Small intestine (tissue), 7 donors: Measurements from ENCODE around the gene MDN1. TPM values are rescaled to one million over a fixed set of nuclear protein-coding genes. Genes with fewer than 3 reads are reported as not detected.

Source experiments
- DNase-seq, 2 donors: peaks; one replicate each; pipeline versions ENCODE4 v3.0.0 to v3.0.0-alpha.2; 2013
- FAIRE-seq: peaks from 2 replicates; lab custom pipeline; 2012; peaks lifted over from hg19 to GRCh38; lab: Jason Lieb, UNC
- H3K27ac ChIP-seq, 3 donors: one replicate each; pipeline ENCODE4 v1.5.1; 2013; ENCODE audit warnings: low read length in 2 of 3, mild to moderate bottlenecking in 2 of 3, control low read depth in 1 of 3, inconsistent platforms in 1 of 3, low read depth in 1 of 3, moderate library complexity in 1 of 3
- H3K27me3 ChIP-seq, 3 donors: one replicate each; pipeline ENCODE4 v1.6.1; 2013; ENCODE audit warnings: low read length in 3 of 3, inconsistent platforms in 1 of 3; ENCODE audit not compliant: control insufficient read depth in 3 of 3, insufficient read depth in 3 of 3
- H3K36me3 ChIP-seq, 3 donors: one replicate each; pipeline ENCODE4 v1.6.1; 2013; ENCODE audit warnings: low read length in 3 of 3, inconsistent platforms in 1 of 3, low read depth in 1 of 3, mild to moderate bottlenecking in 1 of 3, moderate library complexity in 1 of 3; ENCODE audit not compliant: control insufficient read depth in 3 of 3, insufficient read depth in 2 of 3
- H3K4me1 ChIP-seq, 3 donors: one replicate each; pipeline ENCODE4 v1.6.1; 2013; ENCODE audit warnings: low read length in 2 of 3, inconsistent platforms in 1 of 3, low read depth in 1 of 3, mild to moderate bottlenecking in 1 of 3, moderate library complexity in 1 of 3; ENCODE audit not compliant: control insufficient read depth in 3 of 3, insufficient read depth in 2 of 3
- H3K4me3 ChIP-seq, 3 donors: one replicate each; pipeline ENCODE4 v1.5.1; 2013; ENCODE audit warnings: low read length in 3 of 3, control low read depth in 1 of 3, inconsistent platforms in 1 of 3, low read depth in 1 of 3, mild to moderate bottlenecking in 1 of 3, moderate library complexity in 1 of 3
- H3K9me3 ChIP-seq, 2 donors: one replicate each; pipeline ENCODE4 v1.6.1; 2013; ENCODE audit warnings: low read depth in 1 of 2, low read length in 1 of 2; ENCODE audit not compliant: control insufficient read depth in 2 of 2, insufficient read depth in 1 of 2
- WGBS, 3 donors: extraction: QIAGEN DNeasy Blood & Tissue Kit; methylation state at CpG; one replicate each; pipeline ENCODE4 v1.1.7; 2013; 5-methylcytosine and 5-hydroxymethylcytosine counted together
- polyA plus RNA-seq, 4 donors: library from polyadenylated mRNA; stranded (reverse) in 3 of 4; unstranded in 1 of 4; fragments of 200-250 nt in 3 of 4; fragments of 120-200 nt in 1 of 4; gene quantifications; one replicate each; pipeline versions ENCODE4 v1.2.1 to v1.2.3, GENCODE V29; 2013
- donor health status: healthy with polysubstance abuse.
- donor health status: control.
- donor health status: control.
- donor health status: Bipolar disorder and iron deficiency.
- donor health status: healthy.

MDN1 gene
- polyA plus RNA-seq, 4 donors, result 8.6 to 24.0 (median 15.3) TPM

DNA sequence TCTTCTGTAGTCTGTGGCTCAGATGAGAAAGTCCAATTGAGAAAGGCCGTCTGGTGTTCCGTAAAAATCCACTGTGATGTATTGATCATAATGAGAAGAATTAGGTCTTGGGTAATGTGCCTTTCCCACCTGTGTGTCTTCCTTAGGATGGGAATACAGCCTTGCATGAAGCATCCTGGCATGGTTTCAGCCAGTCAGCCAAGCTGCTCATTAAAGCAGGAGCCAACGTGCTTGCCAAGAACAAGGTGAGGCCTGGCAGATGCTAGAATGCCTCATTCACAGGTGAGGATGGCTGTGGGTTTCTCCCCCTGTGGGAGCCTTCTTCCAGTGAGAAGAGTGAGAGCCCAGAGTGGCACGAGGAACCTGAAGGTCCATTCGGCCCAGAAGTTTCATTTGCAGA lies 213.7 kb downstream of the MDN1 start:
- Histone ChIP-seq H3K27me3 (no peaks in the 10 kb centered on the region), H3K4me3 (no peak overlapping the region), H3K36me3 (peaks cover 0 to 2% (median 0%) of the 10 kb centered on the region in 3 donors), H3K4me1 (no peaks in the 10 kb centered on the region), H3K27ac (no peak overlapping the region), H3K9me3 (no peaks in the 10 kb centered on the region)
- FAIRE-seq (no peak), DNase-seq (no peak)
- 78 to 93% (median 83%) methylated on average over 5 of the region's 5 CpGs for WGBS, 3 donors

DNA sequence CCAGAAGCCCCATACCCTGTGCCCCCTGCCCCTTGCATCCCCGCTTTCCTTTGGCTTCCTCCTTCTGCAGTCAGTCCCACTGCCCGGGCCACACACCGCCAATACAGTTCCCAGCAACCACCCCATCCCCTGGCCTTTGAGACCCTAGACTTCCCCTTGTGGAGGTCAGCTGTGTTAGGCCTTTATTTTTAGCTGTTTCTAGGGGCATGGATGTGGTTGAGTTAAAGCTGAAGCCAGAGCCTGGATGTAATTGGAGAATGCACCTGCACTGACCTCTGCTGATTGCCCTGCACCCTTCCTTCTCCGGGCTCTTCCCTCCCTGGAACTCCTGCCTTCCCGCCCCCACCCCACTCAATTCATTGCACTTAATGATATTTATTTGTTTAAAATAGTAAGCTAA lies 214.9 kb downstream of the MDN1 start:
- H3K4me3 ChIP-seq, result no peak overlapping the region
- no peaks in the 10 kb centered on the region for H3K27me3 ChIP-seq
- FAIRE-seq, result no peak
- peaks cover 0 to 2% (median 0%) of the 10 kb centered on the region in 3 donors for H3K36me3 ChIP-seq
- 82 to 84% (median 84%) methylated on average over 5 of the region's 5 CpGs for WGBS, 3 donors
- H3K4me1 ChIP-seq, result no peaks in the 10 kb centered on the region
- H3K9me3 ChIP-seq, result no peaks in the 10 kb centered on the region
- H3K27ac ChIP-seq, result no peak overlapping the region
- DNase-seq, result no peak

DNA sequence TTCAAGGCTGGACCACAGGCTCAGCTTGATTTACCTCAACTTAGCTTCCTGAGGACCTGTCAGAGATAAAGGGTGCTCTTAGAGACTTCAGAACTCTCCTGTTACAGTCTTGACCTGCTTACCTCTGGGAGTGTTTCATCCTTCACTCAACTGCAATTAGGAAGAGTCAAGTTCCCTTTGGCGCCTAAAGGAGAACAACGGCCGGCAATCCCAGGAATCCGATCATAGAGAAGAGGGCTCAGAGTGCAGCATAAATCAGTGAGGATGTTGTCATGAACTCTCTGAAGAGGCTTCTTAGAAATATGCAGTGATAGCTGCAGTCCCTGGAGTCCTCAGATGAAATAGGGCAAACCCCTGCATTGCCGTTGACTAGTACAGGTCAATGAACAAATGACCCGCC lies 217.4 kb downstream of the MDN1 start:
- Histone ChIP-seq H3K4me3 (no peak overlapping the region), H3K36me3 (peaks cover 0 to 2% (median 0%) of the 10 kb centered on the region in 3 donors), H3K27me3 (no peaks in the 10 kb centered on the region), H3K4me1 (no peaks in the 10 kb centered on the region), H3K9me3 (no peaks in the 10 kb centered on the region), H3K27ac (no peak overlapping the region)
- 93 to 99% (median 98%) methylated on average over 6 of the region's 6 CpGs for WGBS, 3 donors
- DNase-seq (no peak), FAIRE-seq (no peak)

DNA sequence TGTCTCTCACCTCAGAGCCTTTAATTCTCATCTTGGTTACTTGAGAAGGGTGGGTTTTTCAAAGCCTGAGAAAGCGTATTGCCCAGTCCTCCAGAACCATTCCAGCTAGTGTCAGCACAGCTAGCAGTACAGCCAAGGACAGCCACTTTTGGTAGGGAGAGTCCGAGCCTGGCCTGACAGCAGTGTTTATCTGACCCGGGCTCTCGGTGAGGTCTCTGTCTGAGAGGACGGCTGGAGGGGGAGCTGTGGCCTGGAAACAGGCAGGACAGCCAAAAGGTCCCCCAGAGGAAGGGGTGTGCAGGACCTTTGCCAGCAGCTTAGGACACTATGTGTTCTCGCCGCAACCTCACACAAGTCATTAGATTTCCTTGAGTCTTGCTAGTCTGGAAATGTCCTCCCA lies 219.9 kb downstream of the MDN1 start:
- 69 to 88% (median 87%) methylated on average over 7 of the region's 7 CpGs for WGBS, 3 donors
- no peaks in the 10 kb centered on the region for H3K27me3 ChIP-seq
- DNase-seq, result no peak
- H3K4me3 ChIP-seq, result no peak overlapping the region
- H3K9me3 ChIP-seq, result no peaks in the 10 kb centered on the region
- no peaks in the 10 kb centered on the region for H3K36me3 ChIP-seq
- H3K27ac ChIP-seq, result no peak overlapping the region
- H3K4me1 ChIP-seq, result no peaks in the 10 kb centered on the region
- FAIRE-seq, result no peak

DNA sequence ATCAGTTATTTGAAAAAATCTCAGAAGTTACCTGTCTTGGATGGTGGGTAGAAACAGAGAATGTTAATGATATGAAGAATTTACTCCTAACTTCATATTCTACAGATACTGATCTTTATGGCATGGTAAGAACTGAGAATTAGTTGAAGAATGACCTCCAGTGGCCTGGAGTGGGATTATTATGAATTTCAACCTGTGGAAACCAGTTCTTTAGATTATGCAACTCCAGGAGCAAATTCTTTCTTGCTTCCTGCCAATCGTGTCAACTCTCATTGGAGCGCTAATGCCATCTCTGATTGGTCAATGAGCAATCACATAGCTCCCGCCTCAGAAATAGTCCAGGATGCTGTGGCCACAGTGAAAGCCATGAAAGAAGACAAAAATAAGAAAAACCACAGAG lies 221.6 kb downstream of the MDN1 start:
- Histone ChIP-seq H3K4me1 (no peaks in the 10 kb centered on the region), H3K27ac (no peak overlapping the region), H3K4me3 (no peak overlapping the region), H3K36me3 (no peaks in the 10 kb centered on the region), H3K9me3 (no peaks in the 10 kb centered on the region), H3K27me3 (no peaks in the 10 kb centered on the region)
- WGBS, 3 donors, result 28 to 65% (median 51%) methylated on average over 3 of the region's 3 CpGs
- FAIRE-seq (no peak), DNase-seq (peak in 1 of 2 donors; percentile 53)

DNA sequence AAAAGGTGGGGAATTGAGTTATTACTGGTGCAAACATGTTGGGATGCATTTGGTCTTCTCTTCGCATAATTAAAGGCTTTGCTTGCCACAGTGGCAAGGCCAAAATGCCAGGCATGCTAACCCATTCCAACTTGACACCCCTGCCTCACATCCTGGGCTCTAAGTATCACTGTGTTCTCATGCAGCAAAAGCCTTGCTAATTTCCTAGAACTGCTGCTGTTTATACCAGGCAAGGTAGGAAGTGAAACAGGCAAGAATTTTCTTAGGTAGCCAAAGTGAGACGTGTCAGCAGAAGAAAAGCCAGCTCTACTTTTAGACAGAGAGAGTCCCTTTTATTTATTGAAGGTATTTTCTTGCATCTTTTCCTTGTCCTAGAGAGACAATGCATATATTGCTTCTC lies 222.2 kb downstream of the MDN1 start:
- DNase-seq, result no peak
- no peaks in the 10 kb centered on the region for H3K9me3 ChIP-seq
- WGBS, 3 donors, result 55 to 79% (median 61%) methylated on average over 2 of the region's 2 CpGs
- no peak for FAIRE-seq
- H3K27ac ChIP-seq, result no peak overlapping the region
- no peaks in the 10 kb centered on the region for H3K4me1 ChIP-seq
- H3K27me3 ChIP-seq, result no peaks in the 10 kb centered on the region
- H3K4me3 ChIP-seq, result no peak overlapping the region
- no peaks in the 10 kb centered on the region for H3K36me3 ChIP-seq

DNA sequence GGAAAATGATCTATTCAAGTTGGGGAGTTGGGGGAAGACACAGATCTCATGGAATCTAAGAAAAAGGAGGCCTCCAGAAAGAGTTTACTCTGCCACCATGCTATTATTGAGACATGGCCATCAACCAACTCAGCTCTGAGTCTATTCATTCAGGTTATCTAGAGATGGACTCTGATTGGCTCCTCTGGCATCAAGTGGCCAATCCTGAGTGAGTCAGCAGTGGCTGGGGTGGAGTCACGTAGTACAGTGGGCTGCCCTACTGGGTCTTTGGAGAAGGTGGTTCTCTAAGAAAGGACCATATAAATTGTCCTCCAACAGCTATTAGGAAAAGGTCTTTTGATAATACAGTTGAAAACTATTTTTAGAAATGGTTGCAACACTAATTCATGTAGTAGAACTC lies 223.1 kb downstream of the MDN1 start:
- 78 to 94% (median 92%) methylated on average over 1 of the region's 1 CpG for WGBS, 3 donors

DNA sequence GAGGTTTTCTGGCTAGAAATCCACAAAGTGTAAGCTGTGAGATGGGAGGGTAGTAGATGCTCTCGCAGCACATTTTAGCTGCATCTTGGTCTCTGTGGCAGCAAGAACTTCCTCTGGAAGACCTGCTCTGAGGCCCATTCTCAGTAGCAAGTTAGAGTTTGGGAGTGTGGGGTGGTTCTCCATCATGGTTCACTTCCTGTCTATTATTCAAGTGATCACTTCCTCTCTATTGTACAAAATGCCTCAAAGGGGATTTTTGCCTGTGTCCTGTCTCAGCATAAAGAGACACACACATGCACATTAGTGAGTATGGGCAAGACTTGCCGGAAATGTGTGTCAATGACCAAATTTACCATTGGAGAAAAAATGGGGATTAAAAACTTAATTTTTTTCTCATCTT lies 223.5 kb downstream of the MDN1 start:
- no peak for FAIRE-seq
- Histone ChIP-seq H3K4me1 (no peaks in the 10 kb centered on the region), H3K36me3 (no peaks in the 10 kb centered on the region), H3K27ac (no peak overlapping the region), H3K4me3 (no peak overlapping the region), H3K9me3 (no peaks in the 10 kb centered on the region), H3K27me3 (no peaks in the 10 kb centered on the region)
- DNase-seq, result no peak
- 82 to 85% (median 83%) methylated on average over 2 of the region's 2 CpGs for WGBS, 3 donors

More for the DNA sequence above, 223.1 kb downstream of the MDN1 start:
- Histone ChIP-seq H3K36me3 (no peaks in the 10 kb centered on the region), H3K27ac (no peak overlapping the region), H3K27me3 (no peaks in the 10 kb centered on the region), H3K9me3 (no peaks in the 10 kb centered on the region), H3K4me1 (no peaks in the 10 kb centered on the region), H3K4me3 (no peak overlapping the region)
- DNase-seq, result no peak
- FAIRE-seq, result no peak
